ENCODE results near the gene JPH4. TPM values are rescaled to one million over a fixed set of nuclear protein-coding genes. Genes with fewer than 3 reads are reported as not detected.

The JPH4 gene
- total RNA-seq, 1 experiment from 2014 or later, result not detected

- in situ Hi-C loops (cut with HindIII; ENCODE audit: low pct_unique_long_range_greater_than_20kb, low sequenced_read_pairs), result no loop called here
- no peak for DNase-seq (ENCODE audit: low read depth)
These were observed 55.2 kb downstream of the JPH4 start for GRCh38 chr14:23523229-23524016.

DNA sequence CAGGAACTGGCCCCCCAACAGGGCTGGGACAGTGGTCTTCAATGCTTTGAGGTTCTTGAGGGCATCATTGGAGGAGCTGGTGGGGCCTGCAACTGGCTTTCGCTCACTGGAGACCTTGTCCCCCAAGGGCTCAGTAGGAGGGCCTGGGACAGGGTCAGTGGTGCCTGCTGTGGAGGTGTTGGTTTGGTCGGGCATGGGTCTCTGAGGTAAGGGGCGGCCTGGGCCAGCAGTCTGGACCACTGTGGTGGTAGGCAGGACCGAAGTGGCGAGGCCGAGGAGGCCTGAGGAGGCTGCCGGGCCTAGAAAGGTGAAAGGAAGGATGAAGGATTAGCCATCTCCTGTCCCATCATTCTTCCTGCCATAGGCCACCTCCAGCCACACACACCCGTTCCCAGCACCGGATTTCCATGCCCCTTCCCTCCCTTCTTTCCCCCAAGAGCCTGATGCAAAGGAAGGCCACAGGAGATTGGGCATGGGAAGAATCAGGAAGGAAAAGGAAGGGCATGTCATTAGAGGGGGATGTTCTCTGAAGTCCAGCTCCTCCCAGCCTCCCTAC, 55.9 kb downstream of the JPH4 start:
- in situ Hi-C loops (cut with HindIII; ENCODE audit: low pct_unique_long_range_greater_than_20kb, low sequenced_read_pairs), result no loop called here
- DNase-seq (ENCODE audit: low read depth), result no peak

GRCh38 chr14:23521785-23522640, 56.6 kb downstream of the JPH4 start:
- in situ Hi-C loops (cut with HindIII; ENCODE audit: low pct_unique_long_range_greater_than_20kb, low sequenced_read_pairs), result no loop called here
- DNase-seq (ENCODE audit: low read depth), result no peak

- no peak for DNase-seq (ENCODE audit: low read depth)
- in situ Hi-C loops (cut with HindIII; ENCODE audit: low pct_unique_long_range_greater_than_20kb, low sequenced_read_pairs), result no loop called here
These were observed 57.6 kb downstream of the JPH4 start for GRCh38 chr14:23520899-23521533.

DNA sequence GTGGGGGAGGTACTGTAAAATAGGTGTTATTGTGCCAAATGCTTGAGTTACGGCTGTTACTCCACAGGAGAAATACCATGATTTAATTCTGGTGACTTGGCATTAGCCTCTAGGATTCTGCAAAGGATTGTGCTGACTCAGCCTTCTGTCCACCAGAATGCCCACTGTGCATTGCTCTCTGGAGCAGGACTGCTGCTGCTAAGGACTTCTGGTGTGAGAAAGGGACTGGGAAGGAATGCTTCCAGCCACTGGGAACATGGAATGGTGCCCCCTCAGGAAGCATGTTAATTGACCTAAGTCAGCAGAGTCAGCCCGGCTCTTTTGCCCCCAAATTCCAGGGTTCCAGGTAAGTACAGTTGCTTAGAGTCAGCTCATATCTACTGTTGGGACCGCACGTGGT, 59.9 kb downstream of the JPH4 start:
- in situ Hi-C loops (cut with HindIII; ENCODE audit: low pct_unique_long_range_greater_than_20kb, low sequenced_read_pairs), result no loop called here

More for the DNA sequence above, 59.9 kb downstream of the JPH4 start:
- DNase-seq (ENCODE audit: low read depth), result no peak

Other genes starting within 250 kb of the JPH4 start
- gene SLC22A17, start 225.9 kb downstream of the JPH4 start, total RNA-seq (2014; rRNA removed; shearing (Covaris generic); ENCODE audit: low replicate concordance), result 8.4 and 10.6 TPM in 2 replicates
- gene EFS, start 213.6 kb downstream of the JPH4 start, total RNA-seq (2014; rRNA removed; shearing (Covaris generic); ENCODE audit: low replicate concordance), result not detected in 2 replicates
- not detected in 2 replicates for gene IL25, start 206.0 kb downstream of the JPH4 start, total RNA-seq (2014; rRNA removed; shearing (Covaris generic); ENCODE audit: low replicate concordance)
- gene CMTM5, start 201.7 kb downstream of the JPH4 start, total RNA-seq (2014; rRNA removed; shearing (Covaris generic); ENCODE audit: low replicate concordance), result not detected in 2 replicates
- not detected in 2 replicates for gene MYH6, start 170.5 kb downstream of the JPH4 start, total RNA-seq (2014; rRNA removed; shearing (Covaris generic); ENCODE audit: low replicate concordance)
- gene MYH7, start 143.1 kb downstream of the JPH4 start, total RNA-seq (2014; rRNA removed; shearing (Covaris generic); ENCODE audit: low replicate concordance), result not detected in 2 replicates
- gene NGDN, start 109.1 kb downstream of the JPH4 start, total RNA-seq (2014; rRNA removed; shearing (Covaris generic); ENCODE audit: low replicate concordance), result 33.9 and 69.9 TPM in 2 replicates
- gene ZFHX2, start 27.0 kb downstream of the JPH4 start, total RNA-seq (2014; rRNA removed; shearing (Covaris generic); ENCODE audit: low replicate concordance), result not detected in 2 replicates
- 14.7 and 35.4 TPM in 2 replicates for gene THTPA, start 22.5 kb downstream of the JPH4 start, total RNA-seq (2014; rRNA removed; shearing (Covaris generic); ENCODE audit: low replicate concordance)
- 16.1 and 38.9 TPM in 2 replicates for gene AP1G2, start 11.0 kb downstream of the JPH4 start, total RNA-seq (2014; rRNA removed; shearing (Covaris generic); ENCODE audit: low replicate concordance)
- gene DHRS2, start 57.6 kb upstream of the JPH4 start, total RNA-seq (2014; rRNA removed; shearing (Covaris generic); ENCODE audit: low replicate concordance), result 0.30 TPM in 1 of 2 replicates, not detected in the other